ENCODE data around the gene COL4A5.

DNA sequence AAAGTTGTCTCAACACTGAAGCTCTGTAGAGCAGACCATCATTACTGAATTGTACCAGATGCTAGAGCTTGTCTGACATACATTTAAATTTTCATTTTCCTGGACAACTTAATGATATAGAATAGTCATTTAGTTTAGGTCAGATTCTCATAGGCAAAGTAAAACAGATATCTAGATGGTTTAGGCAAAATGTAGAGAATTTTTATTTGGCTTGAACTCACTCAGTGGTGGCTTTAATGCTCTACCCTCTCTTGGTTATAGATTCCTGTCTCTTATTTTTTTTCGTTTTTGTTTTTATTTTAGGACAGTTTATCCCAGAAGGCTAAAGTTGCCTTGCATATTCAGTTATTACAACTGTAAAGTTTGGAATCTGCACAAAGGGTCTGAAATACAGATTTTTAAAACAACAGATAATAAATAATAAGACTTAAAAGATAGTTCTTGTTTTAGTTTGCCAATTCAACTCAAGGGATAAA lies 300.7 kb downstream of the COL4A5 start:
- TF ChIP-seq EZH2 (IDR thresholded peaks at IDR 0.05) (no peak), EGR1 (IDR thresholded peaks at IDR 0.05; ENCODE audit: low read depth) (no peak), SIN3A (IDR thresholded peaks at IDR 0.05; ENCODE audit: low read depth) (no peak), EZH2phosphoT487 (IDR thresholded peaks at IDR 0.05; ENCODE audit: borderline replicate concordance) (no peak), POLR2A (IDR thresholded peaks at IDR 0.05; ENCODE audit: borderline replicate concordance, extremely low read depth, insufficient read depth, insufficient read length) (no peak), POLR2AphosphoS5 (IDR thresholded peaks at IDR 0.05; ENCODE audit: low read depth, low read length) (no peak), FOSL1 (IDR thresholded peaks at IDR 0.05; ENCODE audit: low read depth) (no peak), SRF (IDR thresholded peaks at IDR 0.05; ENCODE audit: low read depth) (no peak)
- TF ChIP-seq, protein P1, sequence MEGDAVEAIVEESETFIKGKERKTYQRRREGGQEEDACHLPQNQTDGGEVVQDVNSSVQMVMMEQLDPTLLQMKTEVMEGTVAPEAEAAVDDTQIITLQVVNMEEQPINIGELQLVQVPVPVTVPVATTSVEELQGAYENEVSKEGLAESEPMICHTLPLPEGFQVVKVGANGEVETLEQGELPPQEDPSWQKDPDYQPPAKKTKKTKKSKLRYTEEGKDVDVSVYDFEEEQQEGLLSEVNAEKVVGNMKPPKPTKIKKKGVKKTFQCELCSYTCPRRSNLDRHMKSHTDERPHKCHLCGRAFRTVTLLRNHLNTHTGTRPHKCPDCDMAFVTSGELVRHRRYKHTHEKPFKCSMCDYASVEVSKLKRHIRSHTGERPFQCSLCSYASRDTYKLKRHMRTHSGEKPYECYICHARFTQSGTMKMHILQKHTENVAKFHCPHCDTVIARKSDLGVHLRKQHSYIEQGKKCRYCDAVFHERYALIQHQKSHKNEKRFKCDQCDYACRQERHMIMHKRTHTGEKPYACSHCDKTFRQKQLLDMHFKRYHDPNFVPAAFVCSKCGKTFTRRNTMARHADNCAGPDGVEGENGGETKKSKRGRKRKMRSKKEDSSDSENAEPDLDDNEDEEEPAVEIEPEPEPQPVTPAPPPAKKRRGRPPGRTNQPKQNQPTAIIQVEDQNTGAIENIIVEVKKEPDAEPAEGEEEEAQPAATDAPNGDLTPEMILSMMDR (IDR thresholded peaks at IDR 0.05 in 2 of 3, conservative IDR thresholded peaks at IDR 0.05 in 1 of 3; ENCODE audit: borderline replicate concordance in 1 of 3, insufficient read depth in 1 of 3, low read depth in 2 of 3, low read length in 2 of 3): no peak
- TF ChIP-seq, protein P2, sequence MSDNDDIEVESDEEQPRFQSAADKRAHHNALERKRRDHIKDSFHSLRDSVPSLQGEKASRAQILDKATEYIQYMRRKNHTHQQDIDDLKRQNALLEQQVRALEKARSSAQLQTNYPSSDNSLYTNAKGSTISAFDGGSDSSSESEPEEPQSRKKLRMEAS (IDR thresholded peaks at IDR 0.05): no peak
- TF ChIP-seq, protein P3, sequence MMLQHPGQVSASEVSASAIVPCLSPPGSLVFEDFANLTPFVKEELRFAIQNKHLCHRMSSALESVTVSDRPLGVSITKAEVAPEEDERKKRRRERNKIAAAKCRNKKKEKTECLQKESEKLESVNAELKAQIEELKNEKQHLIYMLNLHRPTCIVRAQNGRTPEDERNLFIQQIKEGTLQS (IDR thresholded peaks at IDR 0.05): no peak
- TF ChIP-seq, protein P4, sequence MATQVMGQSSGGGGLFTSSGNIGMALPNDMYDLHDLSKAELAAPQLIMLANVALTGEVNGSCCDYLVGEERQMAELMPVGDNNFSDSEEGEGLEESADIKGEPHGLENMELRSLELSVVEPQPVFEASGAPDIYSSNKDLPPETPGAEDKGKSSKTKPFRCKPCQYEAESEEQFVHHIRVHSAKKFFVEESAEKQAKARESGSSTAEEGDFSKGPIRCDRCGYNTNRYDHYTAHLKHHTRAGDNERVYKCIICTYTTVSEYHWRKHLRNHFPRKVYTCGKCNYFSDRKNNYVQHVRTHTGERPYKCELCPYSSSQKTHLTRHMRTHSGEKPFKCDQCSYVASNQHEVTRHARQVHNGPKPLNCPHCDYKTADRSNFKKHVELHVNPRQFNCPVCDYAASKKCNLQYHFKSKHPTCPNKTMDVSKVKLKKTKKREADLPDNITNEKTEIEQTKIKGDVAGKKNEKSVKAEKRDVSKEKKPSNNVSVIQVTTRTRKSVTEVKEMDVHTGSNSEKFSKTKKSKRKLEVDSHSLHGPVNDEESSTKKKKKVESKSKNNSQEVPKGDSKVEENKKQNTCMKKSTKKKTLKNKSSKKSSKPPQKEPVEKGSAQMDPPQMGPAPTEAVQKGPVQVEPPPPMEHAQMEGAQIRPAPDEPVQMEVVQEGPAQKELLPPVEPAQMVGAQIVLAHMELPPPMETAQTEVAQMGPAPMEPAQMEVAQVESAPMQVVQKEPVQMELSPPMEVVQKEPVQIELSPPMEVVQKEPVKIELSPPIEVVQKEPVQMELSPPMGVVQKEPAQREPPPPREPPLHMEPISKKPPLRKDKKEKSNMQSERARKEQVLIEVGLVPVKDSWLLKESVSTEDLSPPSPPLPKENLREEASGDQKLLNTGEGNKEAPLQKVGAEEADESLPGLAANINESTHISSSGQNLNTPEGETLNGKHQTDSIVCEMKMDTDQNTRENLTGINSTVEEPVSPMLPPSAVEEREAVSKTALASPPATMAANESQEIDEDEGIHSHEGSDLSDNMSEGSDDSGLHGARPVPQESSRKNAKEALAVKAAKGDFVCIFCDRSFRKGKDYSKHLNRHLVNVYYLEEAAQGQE (IDR thresholded peaks at IDR 0.05; ENCODE audit: low read depth): no peak
